NCI-H2029 treated with DMSO at 0.1 percent for 48 hours (cell line): ENCODE data around the gene PARP14.
"Not testable (repeated sequence)": the region's sequence is repeated elsewhere in the genome, so short reads cannot be mapped to it uniquely, and the experiment has no call there.

ENCODE experiments used
- DNase-seq: peaks from one replicate; lab custom pipeline; 2025; lab: John Stamatoyannopoulos, UW

The PARP14 gene

DNA sequence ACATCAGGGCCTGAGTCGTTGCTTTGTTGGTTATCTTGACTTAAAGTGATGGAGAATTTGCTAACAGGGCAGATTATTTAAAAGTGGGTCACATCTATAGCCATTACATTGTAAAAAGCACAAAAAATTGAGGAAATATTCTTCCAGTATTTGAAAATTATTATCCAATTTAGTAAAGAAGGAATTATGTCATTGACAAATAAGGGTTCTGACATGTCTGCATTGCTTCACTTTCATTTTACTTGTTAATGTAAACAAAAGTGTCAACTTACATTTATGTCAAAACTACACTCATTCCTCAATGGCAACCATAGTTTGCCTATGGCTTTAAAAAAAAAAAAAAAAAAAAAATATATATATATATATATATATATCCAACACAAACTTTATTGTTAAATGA lies 3.4 kb upstream of the PARP14 start:
- DNase-seq: no peak

DNA sequence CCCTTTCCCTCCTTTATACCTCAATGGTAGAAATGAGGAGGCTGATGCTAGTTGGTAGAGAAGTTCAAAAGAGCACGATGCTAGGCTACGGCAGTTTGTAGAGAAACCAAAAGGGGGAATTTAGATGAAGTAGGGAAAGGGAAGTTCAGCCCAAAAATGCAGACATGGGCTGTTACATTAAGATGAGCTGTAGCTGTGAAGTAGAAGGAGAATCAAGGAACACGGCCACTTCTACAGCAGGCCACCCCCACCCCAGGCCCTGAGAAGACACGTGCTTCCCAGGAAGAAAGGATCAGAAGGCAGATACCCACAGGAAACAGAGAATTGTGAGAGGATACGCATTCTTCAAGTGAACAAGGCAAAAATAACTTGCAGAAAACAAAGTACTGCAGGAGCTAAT lies 2.1 kb upstream of the PARP14 start:
- DNase-seq: no peak

DNA sequence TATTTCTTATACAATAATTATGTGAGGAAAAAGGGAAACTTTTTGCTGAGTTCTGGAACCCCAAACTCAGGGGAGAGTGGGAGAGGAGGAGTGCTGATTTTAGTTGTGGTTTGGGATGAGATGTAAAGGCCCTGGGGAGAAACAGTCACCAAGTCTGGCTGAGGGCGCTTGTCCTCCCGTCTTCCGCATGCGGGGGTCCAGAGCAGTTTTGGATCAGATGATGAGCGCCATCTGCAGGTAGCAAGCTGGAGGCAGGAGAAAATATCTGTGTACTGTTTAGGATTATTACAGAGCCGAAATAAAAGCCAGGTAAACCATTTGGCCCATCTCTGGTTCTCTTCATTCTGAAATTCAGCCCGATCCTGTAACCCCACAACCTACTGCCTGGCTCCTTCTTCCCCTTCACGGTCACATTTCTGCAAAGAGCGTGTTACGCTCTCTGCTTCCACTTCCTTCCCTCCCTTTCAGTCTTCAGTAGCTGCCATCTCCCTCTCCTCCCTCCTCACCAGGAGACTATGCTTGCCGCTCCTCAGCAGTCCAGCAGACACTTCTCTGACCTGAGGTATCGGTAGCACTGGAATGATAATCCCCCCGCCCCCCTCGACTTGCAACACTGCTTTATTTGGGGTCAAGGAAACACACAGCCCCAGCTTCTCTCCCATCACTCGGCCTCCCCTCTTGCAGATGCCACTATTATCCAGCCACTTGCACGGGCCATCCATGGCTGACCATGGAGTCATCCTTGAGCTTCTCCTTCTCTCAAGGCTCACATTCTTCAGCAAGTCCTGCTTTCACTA lies 1.4 kb upstream of the PARP14 start:
- DNase-seq: peak; percentile 73

DNA sequence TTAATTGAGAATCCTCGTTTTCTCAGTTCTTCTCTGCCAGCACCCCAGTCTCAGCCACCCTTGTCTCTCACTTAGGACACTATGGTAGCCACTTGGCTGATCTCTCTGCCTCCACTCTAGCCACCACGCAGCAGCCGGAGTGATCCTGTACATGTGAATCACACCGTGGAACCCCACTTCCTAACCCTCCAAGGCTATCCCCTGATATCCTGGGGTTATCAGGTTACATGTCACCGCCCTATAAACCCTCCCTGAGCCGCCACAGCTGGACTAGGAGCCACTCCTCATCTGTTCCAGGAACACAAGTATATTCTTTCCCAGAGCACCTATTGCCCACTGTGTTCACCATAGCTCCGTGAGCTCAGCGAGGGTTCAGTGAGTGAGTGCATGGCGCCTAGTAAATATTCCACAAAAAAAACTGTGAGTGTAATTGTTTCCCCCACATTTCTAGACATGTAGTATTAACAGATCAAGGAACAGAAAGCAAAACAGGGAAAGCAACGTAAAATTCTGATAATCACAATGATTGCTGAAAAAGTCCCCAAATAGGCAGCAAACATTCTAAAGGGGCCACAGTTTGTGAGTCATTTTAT lies 661 bp upstream of the PARP14 start:
- DNase-seq: peak; percentile 33

DNA sequence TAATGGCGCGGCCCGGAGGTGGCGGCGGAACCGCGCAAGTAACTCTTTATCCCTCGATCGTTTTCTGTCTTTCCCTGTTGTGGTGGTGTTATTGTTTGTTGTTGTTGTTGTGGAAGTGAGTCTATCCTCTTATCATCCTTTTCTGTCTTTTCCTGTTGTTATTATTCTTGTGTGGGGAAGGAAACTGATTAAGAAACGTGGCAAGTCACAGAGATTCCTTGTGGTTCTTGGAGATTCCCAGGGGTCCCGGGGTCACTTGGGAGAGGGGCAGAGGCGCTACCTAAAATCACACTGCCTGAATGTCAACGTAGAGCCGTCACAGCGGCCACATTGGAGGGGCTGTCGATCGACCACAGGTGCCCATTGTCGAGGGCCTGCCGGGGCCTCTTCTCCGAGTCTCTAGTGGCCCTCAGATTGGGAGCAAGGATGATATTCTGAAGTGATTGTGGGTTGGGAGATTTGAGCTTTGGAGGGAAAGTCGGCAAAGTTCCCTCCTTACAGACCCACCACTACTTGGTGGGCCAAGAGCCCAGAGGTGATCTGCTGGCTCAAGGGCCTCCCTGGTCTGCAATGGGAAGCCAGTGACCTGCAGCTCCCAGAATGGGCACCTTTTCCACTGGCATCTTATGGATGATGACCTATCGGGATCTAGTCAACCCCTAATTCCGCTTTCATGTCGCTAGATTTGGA lies 790 bp downstream of the PARP14 start:
- DNase-seq: no peak

DNA sequence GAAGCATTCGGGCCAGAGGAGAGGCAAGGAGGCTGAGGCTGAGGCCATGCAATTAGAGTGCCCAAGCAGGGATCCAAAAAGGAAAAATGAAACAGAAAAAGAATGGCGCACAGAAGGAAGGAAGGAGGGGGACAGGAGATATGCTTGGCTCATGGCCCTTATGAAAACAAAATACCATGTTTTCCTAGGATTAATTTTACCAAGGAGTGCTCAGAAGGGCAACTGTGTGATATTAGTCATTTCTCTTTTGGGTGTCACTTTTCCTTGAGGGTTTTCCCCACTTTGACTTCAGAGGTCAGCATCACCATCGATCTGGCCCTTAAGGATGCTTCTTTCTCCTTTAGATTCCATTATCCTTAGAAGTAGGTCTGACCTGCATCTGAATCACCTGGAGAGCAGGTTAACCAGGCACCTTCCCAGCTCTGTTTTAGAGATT lies 1.4 kb downstream of the PARP14 start:
- DNase-seq: no peak

DNA sequence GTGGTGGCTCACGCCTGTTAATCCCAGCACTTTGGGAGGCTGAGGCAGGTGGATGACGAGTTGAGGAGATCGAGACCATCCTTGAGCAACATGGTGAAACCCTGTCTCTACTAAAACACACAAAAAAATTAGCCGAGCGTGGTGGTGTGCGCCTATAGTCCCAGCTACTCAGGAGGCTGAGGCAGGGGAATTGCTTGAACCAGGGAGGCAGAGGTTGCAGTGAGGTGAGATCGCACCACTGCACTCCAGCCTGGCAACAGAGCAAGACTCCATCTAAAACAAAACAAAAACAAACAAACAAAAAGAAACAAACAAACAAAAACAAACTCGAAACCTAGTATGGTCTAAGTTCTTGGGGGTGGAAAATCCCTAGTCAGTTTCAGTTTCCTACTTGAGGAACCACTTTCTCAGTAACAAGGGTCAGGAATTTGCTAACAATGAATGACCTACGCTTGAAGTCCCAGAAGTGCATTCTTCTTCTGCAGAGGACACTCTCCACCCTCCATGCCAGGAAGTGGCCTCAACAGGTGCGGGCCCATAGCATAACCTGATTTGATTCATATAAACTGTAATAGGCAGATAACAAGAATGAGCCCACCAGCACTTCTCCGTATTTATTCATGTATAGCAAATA lies 2.3 kb downstream of the PARP14 start:
- not testable (repeated sequence) for DNase-seq

DNA sequence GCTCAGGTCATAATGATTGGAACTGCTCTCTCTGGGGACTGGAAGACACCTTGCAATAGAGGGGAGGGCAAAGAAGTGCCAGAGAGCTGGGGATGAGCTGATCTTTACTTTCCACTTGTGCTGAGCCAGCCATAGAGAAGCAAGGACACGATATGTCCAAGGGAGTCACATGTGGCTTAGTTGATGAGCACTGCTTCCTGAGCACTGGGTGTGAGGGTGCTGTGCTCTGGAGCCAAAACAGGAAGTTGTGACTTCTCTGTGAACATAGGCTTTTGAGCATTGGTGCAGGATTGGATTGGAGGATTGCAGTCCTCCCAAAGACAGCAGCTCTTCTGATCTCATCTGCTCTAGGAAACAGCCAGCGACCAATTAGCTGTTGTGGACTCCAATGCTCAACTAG lies 6.7 kb downstream of the PARP14 start:
- no peak for DNase-seq

DNA sequence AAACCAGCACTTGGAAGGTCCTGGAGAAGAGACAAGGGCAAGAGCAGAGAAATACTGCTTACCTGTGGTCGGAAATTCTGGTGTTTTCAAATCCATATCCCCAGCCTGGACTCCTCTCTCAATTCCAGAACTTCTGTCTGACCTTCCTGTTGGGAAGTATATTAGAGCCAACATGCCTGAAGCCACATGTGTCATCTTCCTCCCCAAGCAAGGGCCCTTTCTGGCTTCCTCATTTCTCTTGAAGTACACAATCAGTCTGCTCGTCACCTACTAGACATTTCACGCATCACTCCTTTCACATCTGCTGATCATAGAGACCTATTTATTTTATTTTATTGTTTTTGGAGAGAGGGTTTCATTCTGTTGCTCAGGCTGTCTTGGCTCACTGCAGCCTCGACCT lies 8.4 kb downstream of the PARP14 start:
- no peak for DNase-seq

DNA sequence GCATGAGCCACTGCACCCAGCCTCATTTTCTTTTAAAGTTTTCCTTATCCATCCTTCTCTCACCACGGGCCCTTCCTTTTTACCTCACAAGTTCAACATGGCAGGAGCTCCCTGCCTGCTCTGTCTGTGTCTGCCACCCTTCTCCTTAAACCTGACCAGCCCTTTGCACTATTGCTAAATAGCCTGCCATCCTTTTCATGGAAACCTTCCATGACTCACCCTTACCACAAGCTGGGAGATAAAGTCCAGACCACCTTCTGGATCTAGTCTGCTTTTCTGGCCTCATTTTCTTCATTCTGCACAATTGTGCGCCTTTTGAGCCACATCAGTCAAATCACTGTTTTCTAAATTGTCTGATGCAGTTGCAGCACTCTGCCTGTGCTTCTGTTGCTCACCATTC lies 8.9 kb downstream of the PARP14 start:
- DNase-seq: no peak

DNA sequence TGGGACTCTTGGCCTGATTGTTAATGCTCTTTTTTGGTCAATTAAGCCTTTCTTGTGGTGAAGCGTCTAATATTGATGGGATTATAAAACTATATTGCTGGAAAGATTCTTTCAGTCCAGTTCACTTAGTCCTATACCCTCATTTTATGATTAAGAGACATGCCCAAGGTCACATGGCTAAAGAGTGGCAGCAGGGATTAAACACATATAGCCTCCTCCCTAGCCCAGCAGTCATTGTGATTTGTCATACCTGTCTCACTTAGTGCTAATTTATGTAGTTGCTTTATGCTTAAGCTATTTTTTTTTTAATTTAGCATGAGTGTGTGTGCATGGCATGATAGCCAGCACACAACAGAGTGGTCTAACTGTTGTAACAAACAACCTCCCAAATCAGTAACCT lies 9.5 kb downstream of the PARP14 start:
- no peak for DNase-seq

DNA sequence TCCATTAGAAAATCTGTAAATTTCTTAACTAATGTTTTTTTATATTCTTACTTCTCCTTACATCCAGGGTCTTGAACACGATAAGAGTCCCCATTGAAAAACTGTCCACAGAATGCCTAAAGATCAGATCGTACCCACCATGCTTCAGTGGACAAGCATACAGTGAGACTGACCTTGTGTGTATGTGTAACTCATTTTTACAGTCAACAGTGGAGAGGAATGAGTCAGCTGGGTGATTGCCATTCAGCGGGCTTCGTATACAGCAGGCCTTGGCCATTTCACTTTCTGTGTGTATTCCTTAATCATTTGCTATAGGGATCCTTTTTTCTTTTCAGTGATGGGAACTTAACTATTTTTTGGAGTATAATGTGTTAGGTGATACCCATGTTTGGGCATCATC lies 10.6 kb downstream of the PARP14 start:
- DNase-seq: no peak

DNA sequence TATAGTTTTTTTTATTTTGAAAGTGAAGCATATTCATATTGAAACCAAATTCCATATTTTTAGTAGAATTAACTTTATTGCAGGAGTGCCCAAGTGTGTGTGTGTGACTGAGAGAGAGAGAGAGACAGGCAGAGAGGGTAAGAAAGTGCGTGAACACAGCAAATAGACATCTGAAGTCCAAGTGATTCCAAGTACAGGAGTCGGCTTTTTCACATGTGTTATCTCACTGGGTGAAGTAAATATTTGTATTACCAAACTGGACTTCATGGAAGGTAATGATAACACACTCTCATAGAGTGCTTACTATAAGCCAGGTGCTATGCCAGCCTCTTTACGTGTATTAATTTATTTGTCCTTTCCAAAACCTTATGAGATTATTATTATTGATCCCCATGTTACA lies 12.0 kb downstream of the PARP14 start:
- DNase-seq: no peak

DNA sequence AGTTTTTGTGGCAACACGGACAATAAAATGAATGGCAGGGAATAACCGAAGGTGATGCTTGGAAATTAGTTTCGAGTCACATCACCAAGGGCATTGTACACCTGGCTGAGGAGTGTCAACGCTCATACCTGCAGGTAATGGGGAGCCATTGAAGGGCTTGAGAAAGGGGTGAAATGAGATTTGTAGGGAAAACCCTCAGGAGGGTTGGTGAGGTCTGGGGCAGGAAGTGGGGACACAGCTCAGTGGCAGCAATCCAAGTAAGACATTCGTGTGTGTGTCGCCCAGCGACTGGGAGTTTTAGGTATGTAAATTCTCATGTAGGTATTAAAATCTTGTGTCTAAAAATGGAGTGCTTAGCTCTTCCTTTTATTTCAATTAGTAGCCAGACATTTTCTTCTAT lies 14.3 kb downstream of the PARP14 start:
- DNase-seq: no peak

DNA sequence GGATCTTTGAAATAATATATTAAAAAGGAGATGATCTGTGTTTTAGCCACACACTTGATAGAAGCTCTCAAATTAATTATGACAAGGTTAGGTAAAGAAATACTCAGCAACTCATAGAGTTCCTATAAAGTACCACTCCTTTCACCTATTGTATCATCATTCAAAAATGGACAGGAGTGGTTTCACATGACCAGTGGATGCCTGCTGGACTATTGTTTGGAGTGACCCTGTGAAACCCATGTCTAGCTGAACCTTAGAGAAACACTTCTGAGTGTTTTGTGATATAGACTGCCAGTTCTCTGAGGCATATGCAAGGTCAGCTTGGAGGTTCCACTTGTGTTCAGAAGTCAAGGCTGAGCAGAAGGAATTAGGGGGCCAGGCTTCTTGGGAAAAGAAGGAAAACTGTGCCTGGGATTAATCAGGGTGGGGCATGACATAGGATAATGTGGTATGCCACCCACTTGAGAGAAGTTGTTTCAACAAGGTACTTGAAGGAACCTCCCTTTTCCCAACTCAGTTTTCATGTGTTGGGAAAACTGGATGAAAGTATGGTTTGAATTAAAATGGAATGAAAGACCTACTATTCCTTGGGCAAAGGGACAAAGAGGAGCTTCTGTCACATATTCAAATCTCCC lies 15.4 kb downstream of the PARP14 start:
- no peak for DNase-seq

DNA sequence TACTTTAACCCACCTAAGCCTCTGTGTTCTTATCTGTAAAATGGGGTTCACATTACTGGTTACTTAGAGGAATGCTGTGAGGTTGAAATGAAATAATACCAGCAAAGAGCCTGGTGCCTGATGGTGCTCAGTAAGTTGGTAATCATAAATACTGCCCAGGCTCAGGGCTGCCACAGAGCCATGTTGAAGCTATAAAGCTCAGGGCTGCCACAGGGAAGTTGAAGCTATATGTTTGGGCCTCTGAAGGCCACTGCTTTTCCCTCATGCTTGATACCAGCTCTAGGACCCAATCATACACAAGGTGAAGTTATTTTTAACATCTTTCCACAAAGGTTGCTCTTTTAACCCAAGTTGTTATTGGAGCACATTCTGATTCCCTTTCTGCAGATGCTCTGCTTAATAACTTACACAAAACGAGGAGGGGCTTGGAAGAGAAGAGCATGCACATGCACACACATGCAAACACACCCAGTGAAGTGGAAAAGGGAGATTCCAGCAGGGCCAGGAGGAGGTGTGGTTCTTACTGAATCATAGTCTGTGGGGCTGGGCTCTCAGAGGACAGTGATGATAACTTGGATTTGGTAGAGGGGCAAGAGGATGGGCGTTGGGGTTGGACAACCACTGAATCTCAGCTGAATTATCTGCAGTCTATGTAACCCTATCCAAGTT lies 17.4 kb downstream of the PARP14 start:
- DNase-seq: no peak

DNA sequence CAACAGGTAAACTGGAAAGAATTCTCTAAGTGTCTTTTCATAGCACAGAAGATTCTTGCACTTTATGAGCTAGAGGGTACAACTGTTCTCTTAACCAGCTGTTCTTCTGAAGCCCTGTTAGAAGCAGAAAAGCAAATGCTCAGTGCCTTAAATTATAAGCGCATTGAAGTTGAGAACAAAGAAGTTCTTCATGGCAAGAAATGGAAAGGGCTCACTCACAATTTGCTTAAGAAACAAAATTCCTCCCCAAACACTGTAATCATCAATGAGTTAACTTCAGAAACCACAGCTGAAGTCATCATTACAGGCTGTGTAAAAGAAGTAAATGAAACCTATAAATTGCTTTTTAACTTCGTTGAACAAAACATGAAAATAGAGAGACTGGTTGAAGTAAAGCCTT lies 19.6 kb downstream of the PARP14 start:
- no peak for DNase-seq

DNA sequence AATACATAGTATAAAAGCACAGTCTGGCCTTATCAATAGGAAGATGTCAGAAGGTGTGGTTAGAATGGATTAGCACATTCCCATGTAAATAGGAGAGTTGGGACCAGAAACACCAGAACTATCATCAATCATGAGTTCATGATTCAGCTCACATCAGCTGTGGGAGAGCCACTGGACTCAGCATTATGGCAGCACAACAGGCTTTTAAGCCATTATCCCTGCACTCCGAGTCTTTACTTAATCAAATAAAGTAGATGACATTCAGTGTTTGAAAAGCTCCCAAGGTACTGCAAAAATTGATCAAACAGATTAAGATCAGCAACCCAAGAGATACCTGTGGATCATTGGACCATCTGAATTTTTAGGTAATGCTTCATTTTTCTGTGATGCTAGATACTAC lies 24.7 kb downstream of the PARP14 start:
- DNase-seq: no peak

DNA sequence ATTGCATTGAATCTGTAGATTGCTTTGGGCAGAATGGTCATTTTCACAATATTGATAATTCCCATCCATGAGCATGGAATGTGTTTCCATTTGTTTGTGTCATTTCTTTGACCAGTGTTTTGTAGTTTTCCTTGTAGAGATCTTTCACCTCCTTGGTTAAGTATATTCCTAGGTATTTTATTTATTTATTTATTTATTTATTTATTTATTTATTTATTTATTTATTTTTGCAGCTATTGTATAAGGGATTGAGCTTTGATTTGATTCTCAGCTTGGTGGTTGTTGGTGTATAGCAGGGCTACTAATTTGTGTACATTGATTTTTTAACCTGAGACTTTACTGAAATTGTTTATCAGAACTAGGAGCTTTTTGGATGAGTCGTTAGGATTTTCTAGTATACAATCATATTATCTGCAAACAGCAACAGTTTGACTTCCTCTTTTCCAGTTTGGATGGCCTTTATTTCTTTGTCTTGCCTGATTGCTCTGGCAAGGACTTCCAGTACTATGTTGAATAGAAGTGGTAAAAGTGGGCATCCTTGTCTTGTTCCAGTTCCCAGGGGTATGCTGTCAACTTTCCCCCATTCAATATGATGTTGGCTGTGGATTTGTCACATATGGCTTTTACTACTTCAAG lies 30.1 kb downstream of the PARP14 start:
- not testable (repeated sequence) for DNase-seq

DNA sequence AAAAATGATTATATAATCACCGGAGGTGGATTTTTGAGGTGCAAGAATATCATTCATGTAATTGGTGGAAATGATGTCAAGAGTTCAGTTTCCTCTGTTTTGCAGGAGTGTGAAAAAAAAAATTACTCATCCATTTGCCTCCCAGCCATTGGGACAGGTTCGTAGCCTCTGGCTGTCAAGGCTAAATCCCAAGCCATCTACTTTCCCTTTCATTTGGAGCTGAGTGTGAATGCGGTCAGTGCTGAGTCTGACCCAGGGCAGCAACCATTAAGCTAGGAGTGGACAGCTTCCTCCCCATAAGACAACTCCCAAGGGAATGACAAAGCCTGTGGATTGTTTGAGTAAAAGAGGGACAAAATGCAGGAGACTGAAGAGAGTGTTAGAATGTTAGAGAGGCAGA lies 33.6 kb downstream of the PARP14 start:
- no peak for DNase-seq

DNA sequence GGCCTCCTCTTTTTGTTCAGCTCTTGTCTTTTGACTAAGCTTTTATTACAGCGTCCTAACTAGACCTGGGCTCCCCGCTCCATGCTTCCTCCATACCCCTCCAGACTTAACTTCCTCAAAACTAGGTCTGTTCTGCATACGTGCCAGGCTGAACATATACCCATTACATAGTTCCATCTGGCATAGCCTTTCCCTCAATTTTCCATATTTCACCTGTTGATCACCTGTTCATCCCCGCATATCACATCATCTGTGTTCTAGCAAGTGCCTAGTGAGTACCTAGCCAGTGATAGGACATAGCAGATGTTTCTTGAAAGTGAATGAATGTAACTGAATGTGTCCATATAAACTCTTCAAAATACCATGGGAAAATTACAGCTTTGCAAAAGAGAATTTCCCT lies 36.0 kb downstream of the PARP14 start:
- DNase-seq: no peak
